PC-9 (cell line): ENCODE measurements around the gene RHEX. TPM values are rescaled to one million over a fixed set of nuclear protein-coding genes. Genes with fewer than 3 reads are reported as not detected.

Source experiments
- BruUV-seq: library from RNA; stranded (reverse); fragments of 400-500 nt; replicated peaks from 2 replicates; lab custom pipeline; 2021; lab: Mats Ljungman, UMichigan
- CTCF ChIA-PET: fragments of 300-600 bp; sonication (Branson Sonifier 250); formaldehyde crosslinking; loops from one replicate; lab custom pipeline; 2022; ENCODE audit warnings: antibody characterized with exemption; lab: Charles Lee
- POLR2A ChIA-PET: fragments of 300-600 bp; sonication (Branson Sonifier 250); formaldehyde crosslinking; loops from one replicate; lab custom pipeline; 2022; ENCODE audit warnings: antibody characterized with exemption; ENCODE audit not compliant: unreplicated experiment; lab: Charles Lee
- DNase-seq, 2 experiments: peaks; one replicate each; pipeline versions ENCODE4 v3.0.0 to v3.0.0-alpha.2; 2015 to 2022; ENCODE audit warnings: mixed read lengths in 1 of 2
- H2AFZ ChIP-seq: fragments of 200-600 bp; sonication (generic); 2 replicates; pipeline ENCODE4 v1.8.1; 2017; ENCODE audit warnings: antibody characterized with exemption
- H3F3A ChIP-seq: fragments of 200-600 bp; sonication (generic); 2 replicates; pipeline ENCODE4 v1.8.1; 2017; ENCODE audit warnings: antibody characterized with exemption, mild to moderate bottlenecking, low read depth; ENCODE audit not compliant: insufficient read depth
- H3K27ac ChIP-seq: fragments of 200-600 bp; sonication (generic); 2 replicates; pipeline ENCODE4 v1.6.1; 2016; ENCODE audit warnings: mixed run types
- H3K27me3 ChIP-seq: fragments of 200-600 bp; sonication (generic); 2 replicates; pipeline ENCODE4 v1.6.1; 2016; ENCODE audit warnings: low read depth, mixed run types; ENCODE audit not compliant: insufficient read depth
- H3K36me3 ChIP-seq: fragments of 200-600 bp; sonication (generic); 2 replicates; pipeline ENCODE4 v1.6.1; 2016; ENCODE audit warnings: low read depth, mixed run types
- H3K4me1 ChIP-seq: fragments of 200-600 bp; sonication (generic); replicated peaks from 2 replicates; pipeline ENCODE4 v1.6.1; 2016; ENCODE audit warnings: mixed run types; ENCODE audit not compliant: insufficient read depth
- H3K4me2 ChIP-seq: fragments of 200-600 bp; sonication (generic); 2 replicates; pipeline ENCODE4 v1.6.1; 2017; ENCODE audit warnings: mixed run types
- H3K4me3 ChIP-seq: fragments of 200-600 bp; sonication (generic); 2 replicates; pipeline ENCODE4 v1.6.1; 2016; ENCODE audit warnings: mixed run types
- H3K79me2 ChIP-seq: fragments of 200-600 bp; sonication (generic); 2 replicates; pipeline ENCODE4 v1.6.1; 2017; ENCODE audit warnings: low read depth, mixed run types
- H3K9me2 ChIP-seq: fragments of 200-600 bp; sonication (generic); 2 replicates; pipeline ENCODE4 v1.8.1; 2017; ENCODE audit warnings: mild to moderate bottlenecking; ENCODE audit not compliant: insufficient read depth
- H3K9me3 ChIP-seq: fragments of 200-600 bp; sonication (generic); 2 replicates; pipeline ENCODE4 v1.8.1; 2016; ENCODE audit warnings: low read depth; ENCODE audit not compliant: insufficient read depth
- H4K20me1 ChIP-seq: fragments of 200-600 bp; sonication (generic); 2 replicates; pipeline ENCODE4 v1.8.1; 2017; ENCODE audit not compliant: insufficient read depth
- EZH2 ChIP-seq: fragments of 200-600 bp; sonication (generic); IDR thresholded peaks from 2 replicates; pipeline ENCODE4 v1.8.0; 2017; ENCODE audit warnings: antibody characterized with exemption, low read depth
- intact Hi-C: fragments of 100-400 bp; cut with micrococcal nuclease; formaldehyde crosslinking; loops from one replicate; pipeline ENCODE4 v1.10.0; 2022; ENCODE audit not compliant: unreplicated experiment
- total RNA-seq: library from RNA; stranded (reverse); gene quantifications from 2 replicates; pipeline ENCODE4 v1.2.3, GENCODE V29; 2021
- TF ChIP-seq, protein P1 (sequence below): fragments of 200-600 bp; sonication (generic); conservative IDR thresholded peaks from 2 replicates; pipeline ENCODE4 v1.6.1; 2017; ENCODE audit warnings: mixed run types, antibody characterized with exemption, mild to moderate bottlenecking, moderate library complexity

Gene RHEX
- total RNA-seq, 1 experiment from 2014 or later: not detected

DNA sequence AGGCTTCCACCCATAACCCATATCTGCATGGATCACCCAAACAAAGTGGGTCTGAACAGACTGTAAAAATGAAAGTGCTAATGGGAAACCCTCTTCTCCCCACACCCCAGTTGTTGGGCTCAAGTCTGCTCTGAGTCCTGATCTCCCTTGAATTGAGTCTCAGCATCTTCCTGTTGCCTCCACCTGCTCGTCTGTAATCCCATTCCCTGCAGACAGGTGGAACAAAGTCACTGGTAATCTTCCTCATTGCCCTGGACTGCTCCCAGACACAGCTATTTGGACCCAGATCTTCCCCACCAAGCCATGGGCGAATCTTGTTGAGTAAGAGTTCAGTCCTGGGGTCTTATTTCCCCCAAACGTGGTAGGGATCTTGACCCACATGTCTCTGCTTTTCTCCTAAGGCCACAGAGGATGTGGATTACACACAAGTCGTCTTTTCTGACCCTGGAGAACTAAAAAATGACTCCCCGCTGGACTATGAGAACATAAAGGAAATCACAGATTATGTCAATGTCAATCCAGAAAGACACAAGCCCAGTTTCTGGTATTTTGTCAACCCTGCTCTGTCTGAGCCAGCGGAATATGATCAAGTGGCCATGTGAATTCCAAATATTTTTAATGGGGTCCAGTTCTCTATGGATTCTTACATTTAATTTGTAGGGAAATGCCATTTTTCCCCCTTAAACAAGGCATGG lies 48.5 kb downstream of the RHEX start:
- no peaks in the 10 kb centered on the region for H3F3A ChIP-seq
- no peaks in the 10 kb centered on the region for H3K27me3 ChIP-seq
- no peaks in the 10 kb centered on the region for H3K9me2 ChIP-seq
- no peaks in the 10 kb centered on the region for H4K20me1 ChIP-seq
- POLR2A ChIA-PET: no interaction called here
- no peaks in the 10 kb centered on the region for H3K79me2 ChIP-seq
- H3K4me1 ChIP-seq: no peaks in the 10 kb centered on the region
- no peak overlapping the region for H3K4me3 ChIP-seq
- CTCF ChIA-PET: no interaction called here
- no peak for TF ChIP-seq EZH2
- TF ChIP-seq, protein P1, sequence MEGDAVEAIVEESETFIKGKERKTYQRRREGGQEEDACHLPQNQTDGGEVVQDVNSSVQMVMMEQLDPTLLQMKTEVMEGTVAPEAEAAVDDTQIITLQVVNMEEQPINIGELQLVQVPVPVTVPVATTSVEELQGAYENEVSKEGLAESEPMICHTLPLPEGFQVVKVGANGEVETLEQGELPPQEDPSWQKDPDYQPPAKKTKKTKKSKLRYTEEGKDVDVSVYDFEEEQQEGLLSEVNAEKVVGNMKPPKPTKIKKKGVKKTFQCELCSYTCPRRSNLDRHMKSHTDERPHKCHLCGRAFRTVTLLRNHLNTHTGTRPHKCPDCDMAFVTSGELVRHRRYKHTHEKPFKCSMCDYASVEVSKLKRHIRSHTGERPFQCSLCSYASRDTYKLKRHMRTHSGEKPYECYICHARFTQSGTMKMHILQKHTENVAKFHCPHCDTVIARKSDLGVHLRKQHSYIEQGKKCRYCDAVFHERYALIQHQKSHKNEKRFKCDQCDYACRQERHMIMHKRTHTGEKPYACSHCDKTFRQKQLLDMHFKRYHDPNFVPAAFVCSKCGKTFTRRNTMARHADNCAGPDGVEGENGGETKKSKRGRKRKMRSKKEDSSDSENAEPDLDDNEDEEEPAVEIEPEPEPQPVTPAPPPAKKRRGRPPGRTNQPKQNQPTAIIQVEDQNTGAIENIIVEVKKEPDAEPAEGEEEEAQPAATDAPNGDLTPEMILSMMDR: no peak
- no peaks in the 10 kb centered on the region for H3K9me3 ChIP-seq
- no peak overlapping the region for H3K4me2 ChIP-seq
- no peak overlapping the region for H3K27ac ChIP-seq
- intact Hi-C loops: no loop called here
- H3K36me3 ChIP-seq: no peaks in the 10 kb centered on the region
- BruUV-seq: no TSS peak
- DNase-seq: no peak
- no peak overlapping the region for H2AFZ ChIP-seq

DNA sequence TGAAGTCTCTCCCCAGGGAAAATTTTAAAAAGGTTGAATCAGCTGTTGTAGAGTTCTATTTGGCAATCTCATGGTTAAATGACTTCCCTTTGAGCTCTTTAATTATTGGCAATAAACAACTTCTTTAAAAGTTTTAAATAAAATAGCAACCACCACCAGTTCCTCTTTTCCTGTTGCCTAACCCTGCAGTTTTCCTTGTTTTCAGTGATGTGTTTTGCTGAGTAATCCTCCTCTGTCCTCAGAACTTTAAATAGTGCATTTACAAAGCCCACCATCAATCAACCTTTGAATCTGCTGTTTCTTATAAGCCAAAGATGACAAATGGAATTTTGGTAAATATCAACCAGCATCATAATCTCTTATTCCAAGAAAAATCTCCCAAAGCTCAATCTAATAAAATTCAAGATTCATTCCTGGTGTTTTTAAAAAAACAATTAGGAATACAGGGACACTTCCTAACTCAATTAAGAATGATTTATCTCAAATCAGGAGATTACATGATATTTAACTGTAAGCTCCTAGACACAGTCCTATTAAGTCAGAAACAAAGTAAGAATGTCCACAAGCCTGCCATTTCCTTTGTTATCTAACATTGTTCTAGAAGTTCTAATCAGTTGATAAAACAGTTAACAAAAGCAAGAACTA lies 49.4 kb downstream of the RHEX start:
- no peak overlapping the region for H2AFZ ChIP-seq
- no peaks in the 10 kb centered on the region for H3K4me1 ChIP-seq
- H3K27ac ChIP-seq: no peak overlapping the region
- CTCF ChIA-PET: interaction anchor here (0.6 kb wide), 1 partner anchor 918 kb away, joined by 3 read pairs; no protein-coding TSS in a partner anchor
- H3K27me3 ChIP-seq: no peaks in the 10 kb centered on the region
- POLR2A ChIA-PET: no interaction called here
- H4K20me1 ChIP-seq: no peaks in the 10 kb centered on the region
- no peaks in the 10 kb centered on the region for H3K36me3 ChIP-seq
- DNase-seq: no peak
- H3K9me2 ChIP-seq: no peaks in the 10 kb centered on the region
- H3K4me3 ChIP-seq: no peak overlapping the region
- no peak overlapping the region for H3K4me2 ChIP-seq
- H3F3A ChIP-seq: no peaks in the 10 kb centered on the region
- intact Hi-C loops: no loop called here
- H3K79me2 ChIP-seq: no peaks in the 10 kb centered on the region
- BruUV-seq: no TSS peak
- no peaks in the 10 kb centered on the region for H3K9me3 ChIP-seq
- no peak for TF ChIP-seq EZH2
- TF ChIP-seq, protein P1: no peak

DNA sequence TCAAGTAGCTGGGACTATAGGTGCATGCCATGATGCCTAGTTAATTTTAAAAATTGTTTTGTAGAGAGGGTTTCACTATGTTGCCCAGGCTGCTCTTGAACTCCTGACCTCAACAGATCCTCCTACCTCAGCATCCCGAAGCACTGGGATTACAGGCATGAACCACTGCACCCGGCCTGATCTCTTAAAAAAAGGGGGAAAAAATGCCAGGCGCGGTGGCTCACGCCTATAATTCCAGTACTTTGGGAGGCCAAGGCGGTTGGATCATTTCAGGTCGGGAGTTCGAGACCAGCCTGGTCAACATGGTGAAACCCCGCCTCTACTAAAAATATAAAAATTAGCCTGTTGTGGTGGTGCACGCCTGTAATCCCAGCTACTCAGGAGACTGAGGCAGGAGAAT lies 51.0 kb downstream of the RHEX start:
- no TSS peak for BruUV-seq
- intact Hi-C loops: no loop called here
- POLR2A ChIA-PET: no interaction called here

More for the DNA sequence above, 51.0 kb downstream of the RHEX start:
- H3K9me2 ChIP-seq: no peaks in the 10 kb centered on the region
- no peaks in the 10 kb centered on the region for H3K4me1 ChIP-seq
- H3K27me3 ChIP-seq: no peaks in the 10 kb centered on the region
- H3K79me2 ChIP-seq: no peaks in the 10 kb centered on the region
- CTCF ChIA-PET: no interaction called here
- no peak overlapping the region for H3K4me2 ChIP-seq
- H3K9me3 ChIP-seq: no peaks in the 10 kb centered on the region
- no peak for DNase-seq
- no peaks in the 10 kb centered on the region for H3K36me3 ChIP-seq
- H3K4me3 ChIP-seq: no peak overlapping the region
- H4K20me1 ChIP-seq: no peaks in the 10 kb centered on the region
- H3K27ac ChIP-seq: no peak overlapping the region
- H2AFZ ChIP-seq: no peak overlapping the region
- TF ChIP-seq EZH2: no peak
- TF ChIP-seq, protein P1: no peak
- H3F3A ChIP-seq: no peaks in the 10 kb centered on the region
